IPS DF 6.9 (cell line): ENCODE data around the gene CHRM5.
A peak's percentile ranks its signal among the peaks of the same experiment; 100 is the strongest.
"Not testable (repeated sequence)": the region's sequence is repeated elsewhere in the genome, so short reads cannot be mapped to it uniquely, and the experiment has no call there.

Source experiments
- DNase-seq: peaks from one replicate; pipeline ENCODE4 v3.0.0-alpha.2; 2013; ENCODE audit warnings: low read depth, low spot score
- H3K27ac ChIP-seq: one replicate; pipeline ENCODE4 v1.5.1; 2013; ENCODE audit warnings: low read length, control low read depth
- H3K27me3 ChIP-seq: 2 replicates; pipeline ENCODE4 v1.6.1; 2013; ENCODE audit warnings: mild to moderate bottlenecking, low read length; ENCODE audit not compliant: control insufficient read depth, insufficient read depth
- H3K36me3 ChIP-seq: 2 replicates; pipeline ENCODE4 v1.6.1; 2013; ENCODE audit warnings: low read length; ENCODE audit not compliant: control insufficient read depth, insufficient read depth
- H3K4me1 ChIP-seq: 2 replicates; pipeline ENCODE4 v1.6.1; 2013; ENCODE audit warnings: low read length; ENCODE audit not compliant: control insufficient read depth, insufficient read depth
- H3K4me3 ChIP-seq: 2 replicates; pipeline ENCODE4 v1.5.1; 2013; ENCODE audit warnings: mild to moderate bottlenecking, low read length
- H3K9me3 ChIP-seq: 2 replicates; pipeline ENCODE4 v1.6.1; 2013; ENCODE audit warnings: low read length, inconsistent platforms; ENCODE audit not compliant: control insufficient read depth, insufficient read depth
- WGBS: extraction: QIAGEN DNeasy Blood & Tissue Kit; methylation state at CpG from one replicate; pipeline ENCODE4 v1.1.7; 2013; ENCODE audit warnings: mixed read lengths, missing lambda C conversion rate; ENCODE audit not compliant: insufficient read length, insufficient coverage; 5-methylcytosine and 5-hydroxymethylcytosine counted together

Gene CHRM5

DNA sequence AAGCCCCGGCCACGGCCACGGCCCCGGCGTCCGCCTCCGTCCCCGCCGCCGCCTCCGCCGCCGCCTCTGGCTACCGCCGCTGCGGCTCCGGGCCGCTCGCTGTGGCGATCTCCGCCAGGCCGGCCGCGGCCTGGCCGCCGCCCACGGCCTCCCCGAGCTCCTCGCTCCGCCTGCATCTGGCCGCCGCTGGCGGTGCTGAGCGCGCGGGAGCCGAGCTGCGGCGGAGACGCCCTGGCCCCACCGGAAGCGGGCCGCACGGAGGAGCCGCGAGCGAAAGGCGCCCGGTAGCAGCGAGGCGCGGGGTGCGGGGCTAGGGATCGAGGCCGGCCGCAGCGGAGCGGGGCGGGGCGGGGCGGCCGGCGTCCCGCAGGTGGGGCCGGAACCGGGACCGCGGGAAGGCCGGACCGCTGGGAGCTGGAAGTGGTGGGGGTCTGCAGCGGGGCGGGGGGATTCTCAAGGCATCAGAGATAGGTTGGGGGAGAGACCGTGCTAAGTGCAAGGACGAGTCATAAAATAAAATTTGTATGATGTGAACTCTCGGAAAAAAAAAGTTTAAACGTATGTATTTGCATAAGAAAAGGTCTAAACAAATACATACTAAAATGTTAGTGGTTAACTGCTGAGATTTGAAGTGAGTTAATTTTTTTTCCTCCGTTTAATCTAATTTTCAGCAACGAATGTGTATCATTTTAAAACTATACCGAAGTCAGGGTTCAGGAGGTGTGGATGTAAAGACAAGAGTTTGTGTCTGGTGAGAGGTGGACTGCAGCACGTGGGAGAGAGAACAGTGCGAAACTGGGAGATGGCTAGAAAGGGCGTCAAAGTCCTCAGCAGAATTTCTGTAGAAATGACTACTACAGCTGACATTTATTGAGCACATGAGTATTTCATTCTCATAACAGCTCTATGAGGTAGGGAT, 70.8 kb downstream of the CHRM5 start, which contains the start of gene AVEN:
TSS of gene AVEN (minus strand) at position 334 of the 919 bp plus-strand sequence. CDS start at position 176, 158 bp downstream.
- no peak for DNase-seq
- Histone ChIP-seq H3K36me3 (no peaks in the 10 kb centered on the region), H3K27me3 (peaks cover 8% of the 10 kb centered on the region; the same call in 1 of the 2 replicates), H3K4me1 (no peaks in the 10 kb centered on the region), H3K9me3 (no peaks in the 10 kb centered on the region), H3K4me3 (peak within 1 kb of the TSS; percentile 51), H3K27ac (no peak within 1 kb of the TSS)
- WGBS: no CpG with 5 or more reads among the region's 82 CpGs

DNA sequence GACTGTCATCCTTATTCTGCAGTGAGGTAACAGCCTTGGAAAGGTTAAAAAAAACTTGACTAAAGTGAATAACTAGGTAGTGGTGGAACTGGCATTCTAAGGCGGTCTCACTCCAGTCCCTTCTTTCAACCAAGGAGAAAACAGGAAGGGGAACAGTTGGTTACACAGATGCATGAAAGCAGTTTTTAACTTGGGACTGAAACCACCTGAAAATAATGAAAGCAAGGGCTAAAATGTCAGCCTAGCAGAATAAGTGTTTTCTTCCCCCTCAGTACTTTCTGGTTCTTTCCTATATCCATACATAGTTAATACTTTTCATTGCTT, 71.5 kb downstream of the CHRM5 start:
- Histone ChIP-seq H3K27ac (no peak overlapping the region), H3K9me3 (no peaks in the 10 kb centered on the region), H3K27me3 (peaks cover 8% of the 10 kb centered on the region; the same call in 1 of the 2 replicates), H3K4me3 (no peak overlapping the region; the same call in 1 of the 2 replicates), H3K4me1 (no peaks in the 10 kb centered on the region), H3K36me3 (no peaks in the 10 kb centered on the region)
- WGBS: no CpG with 5 or more reads among the region's 1 CpG
- no peak for DNase-seq

GRCh38 chr15:34043391-34043790, 75.1 kb downstream of the CHRM5 start:
- Histone ChIP-seq H3K4me3 (no peak overlapping the region), H3K27me3 (peaks cover 8% of the 10 kb centered on the region; the same call in 1 of the 2 replicates), H3K4me1 (no peaks in the 10 kb centered on the region), H3K9me3 (no peaks in the 10 kb centered on the region), H3K27ac (no peak overlapping the region), H3K36me3 (no peaks in the 10 kb centered on the region)
- DNase-seq: no peak
- WGBS: no CpG with 5 or more reads among the region's 1 CpG

DNA sequence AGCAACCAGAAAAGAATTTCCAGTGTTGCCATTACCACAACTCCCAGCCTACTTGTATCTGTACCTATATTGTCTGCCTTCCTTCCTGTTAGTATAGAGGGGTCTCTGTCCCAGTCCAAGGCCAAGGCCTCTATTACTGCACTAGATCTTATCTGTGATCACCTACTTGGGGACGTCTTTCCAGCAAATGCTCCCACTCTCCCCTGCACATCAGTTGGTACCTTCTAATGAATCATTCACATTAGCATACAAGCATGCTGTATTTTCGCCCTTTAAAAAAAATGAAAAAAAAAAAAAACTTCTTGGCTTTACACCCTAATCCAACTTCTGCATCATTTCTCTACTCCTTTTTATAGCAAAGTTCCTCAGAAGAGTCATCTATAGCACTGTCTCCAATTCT, 75.5 kb downstream of the CHRM5 start:
- Histone ChIP-seq H3K9me3 (no peaks in the 10 kb centered on the region), H3K27ac (no peak overlapping the region), H3K36me3 (no peaks in the 10 kb centered on the region), H3K4me3 (no peak overlapping the region), H3K4me1 (no peaks in the 10 kb centered on the region), H3K27me3 (peaks cover 8% of the 10 kb centered on the region; the same call in 1 of the 2 replicates)
- no CpG with 5 or more reads among the region's 2 CpGs for WGBS
- DNase-seq: no peak

GRCh38 chr15:34046471-34047145, 78.3 kb downstream of the CHRM5 start:
- H3K27ac ChIP-seq: no peak overlapping the region
- no peaks in the 10 kb centered on the region for H3K27me3 ChIP-seq
- H3K9me3 ChIP-seq: no peaks in the 10 kb centered on the region
- H3K4me3 ChIP-seq: no peak overlapping the region
- WGBS: no CpG with 5 or more reads among the region's 16 CpGs
- no peaks in the 10 kb centered on the region for H3K36me3 ChIP-seq
- no peak for DNase-seq
- no peaks in the 10 kb centered on the region for H3K4me1 ChIP-seq

DNA sequence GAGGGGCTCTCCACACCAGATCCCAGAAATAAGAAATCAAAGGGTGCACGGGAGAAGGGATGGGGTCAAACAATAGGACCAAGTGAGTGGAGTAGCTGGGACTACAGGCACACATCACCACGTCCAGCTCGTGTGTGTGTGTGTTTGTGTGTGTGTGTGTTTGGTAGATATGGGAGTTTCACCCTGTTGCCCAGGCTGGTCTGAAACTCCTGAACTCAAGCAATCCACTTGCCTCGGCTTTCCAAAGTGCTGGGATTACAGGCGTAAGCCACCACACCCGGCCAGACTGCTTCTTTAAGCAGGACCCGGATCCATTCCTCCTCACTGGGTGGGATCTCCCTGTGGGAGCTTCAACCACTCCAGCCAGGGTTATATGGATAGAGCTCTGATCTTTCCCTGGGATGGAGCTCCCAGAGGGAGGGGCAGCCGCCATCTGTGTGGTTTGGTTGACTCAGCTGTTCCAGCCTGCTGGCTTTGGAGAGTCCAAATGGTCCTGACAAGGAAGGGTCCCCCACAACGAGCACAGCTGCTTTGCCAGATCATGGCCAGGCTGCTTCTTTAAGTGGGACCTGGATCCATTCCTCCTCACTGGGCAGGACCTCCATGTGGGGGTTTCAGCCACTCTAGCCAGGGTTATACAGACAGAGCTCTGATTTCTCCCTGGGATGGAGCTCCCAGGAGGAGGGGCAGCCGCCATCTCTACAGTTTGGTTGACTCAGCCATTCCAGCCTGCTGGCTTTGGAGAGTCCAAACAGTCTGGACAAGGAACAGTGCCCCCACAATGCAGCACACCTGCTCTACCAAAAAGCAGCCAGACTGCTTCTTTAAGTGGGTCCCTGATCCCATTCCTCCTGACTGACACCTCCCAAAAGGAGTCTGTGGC, 79.8 kb downstream of the CHRM5 start:
- H3K27ac ChIP-seq: no peak overlapping the region
- H3K4me3 ChIP-seq: no peak overlapping the region
- no peak for DNase-seq
- no CpG with 5 or more reads among the region's 10 CpGs for WGBS
- no peaks in the 10 kb centered on the region for H3K36me3 ChIP-seq
- no peaks in the 10 kb centered on the region for H3K9me3 ChIP-seq
- no peaks in the 10 kb centered on the region for H3K27me3 ChIP-seq
- no peaks in the 10 kb centered on the region for H3K4me1 ChIP-seq

DNA sequence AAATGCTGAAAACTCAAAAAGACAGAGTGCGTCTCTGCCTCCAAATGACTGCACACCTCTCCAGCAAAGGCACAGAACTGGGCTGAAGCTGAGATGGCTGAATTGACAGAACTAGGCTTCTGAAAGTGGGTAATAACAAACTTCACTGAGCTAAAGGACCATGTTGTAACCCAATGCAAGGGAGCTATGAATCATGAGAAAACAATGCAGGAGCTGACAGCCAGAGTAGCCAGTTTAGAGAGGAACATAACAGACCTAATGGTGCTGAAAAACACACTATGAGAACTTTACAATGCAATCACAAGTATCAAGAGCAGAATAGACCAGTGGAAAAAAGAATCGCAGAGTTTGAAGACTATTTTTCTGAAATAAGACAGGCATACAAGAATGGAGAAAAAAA, 80.8 kb downstream of the CHRM5 start:
- no peak overlapping the region for H3K27ac ChIP-seq
- H3K4me1 ChIP-seq: no peaks in the 10 kb centered on the region
- no peaks in the 10 kb centered on the region for H3K9me3 ChIP-seq
- WGBS: no CpG with 5 or more reads among the region's 2 CpGs
- no peak for DNase-seq
- H3K27me3 ChIP-seq: no peaks in the 10 kb centered on the region
- H3K4me3 ChIP-seq: no peak overlapping the region
- H3K36me3 ChIP-seq: no peaks in the 10 kb centered on the region

- not testable (repeated sequence) for H3K9me3 ChIP-seq, H3K4me1 ChIP-seq, H3K4me3 ChIP-seq, H3K36me3 ChIP-seq, H3K27ac ChIP-seq, H3K27me3 ChIP-seq, DNase-seq
- no CpG with 5 or more reads among the region's 1 CpG for WGBS
Measured at GRCh38 chr15:34050385-34050784, 82.1 kb downstream of the CHRM5 start.

- Histone ChIP-seq H3K9me3 (no peaks in the 10 kb centered on the region), H3K4me1 (no peaks in the 10 kb centered on the region), H3K4me3 (no peak overlapping the region), H3K27me3 (no peaks in the 10 kb centered on the region), H3K27ac (no peak overlapping the region), H3K36me3 (no peaks in the 10 kb centered on the region)
- no peak for DNase-seq
- no CpG with 5 or more reads among the region's 3 CpGs for WGBS
Measured at GRCh38 chr15:34054081-34054707, 85.9 kb downstream of the CHRM5 start.
